GM19035 (cell line): ENCODE results near the gene COMMD10.
"Not testable (repeated sequence)": the region's sequence is repeated elsewhere in the genome, so short reads cannot be mapped to it uniquely, and the experiment has no call there.

Source experiments
- ATAC-seq: cut with Tn5 transposase; IDR thresholded peaks from one replicate; pipeline ENCODE4 v1.9.1; 2021; ENCODE audit not compliant: unreplicated experiment

The COMMD10 gene

DNA sequence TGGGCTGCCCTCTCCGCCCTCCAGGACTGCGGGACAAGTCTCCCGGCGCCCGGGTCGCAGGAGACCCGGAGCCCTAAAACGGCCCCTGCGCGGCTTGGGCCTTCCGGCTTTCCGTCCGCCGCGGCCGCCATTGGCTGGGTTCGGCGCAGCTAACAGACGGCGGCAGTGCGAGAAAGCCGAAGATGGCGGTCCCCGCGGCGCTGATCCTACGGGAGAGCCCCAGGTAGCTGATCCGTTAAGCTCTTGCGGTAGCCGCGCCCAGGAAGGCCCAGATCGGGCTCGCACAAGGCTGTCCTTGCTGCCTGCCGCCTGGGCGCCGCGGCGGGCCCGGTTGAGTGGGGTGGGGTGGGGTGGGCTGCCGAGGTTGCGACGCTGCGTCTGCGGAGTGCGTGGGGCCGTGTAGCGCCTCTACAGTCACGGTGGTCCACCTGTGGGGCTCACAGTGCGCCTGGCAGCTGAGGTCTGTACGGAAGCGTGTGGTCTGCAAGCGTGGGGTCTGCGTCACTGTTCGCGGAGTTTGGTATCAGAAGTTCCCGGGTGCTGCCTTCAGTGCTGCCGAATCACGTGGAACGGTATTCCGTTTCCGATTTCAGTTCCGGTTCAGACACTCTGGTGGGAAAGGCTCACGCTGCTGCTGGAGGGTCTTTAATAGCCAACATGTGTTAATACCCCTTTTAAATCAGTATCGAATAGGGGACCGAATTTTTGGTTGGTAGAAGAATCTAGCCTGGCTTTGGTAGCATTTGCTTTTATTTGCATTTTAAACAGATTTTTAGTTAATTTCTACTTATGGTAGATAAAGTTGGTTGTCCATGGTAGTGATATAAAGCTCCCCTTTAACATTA, at the start of gene COMMD10:
TSS of gene COMMD10 (plus strand) at position 155 of the 845 bp plus-strand sequence.
- peak; percentile 88 for ATAC-seq

DNA sequence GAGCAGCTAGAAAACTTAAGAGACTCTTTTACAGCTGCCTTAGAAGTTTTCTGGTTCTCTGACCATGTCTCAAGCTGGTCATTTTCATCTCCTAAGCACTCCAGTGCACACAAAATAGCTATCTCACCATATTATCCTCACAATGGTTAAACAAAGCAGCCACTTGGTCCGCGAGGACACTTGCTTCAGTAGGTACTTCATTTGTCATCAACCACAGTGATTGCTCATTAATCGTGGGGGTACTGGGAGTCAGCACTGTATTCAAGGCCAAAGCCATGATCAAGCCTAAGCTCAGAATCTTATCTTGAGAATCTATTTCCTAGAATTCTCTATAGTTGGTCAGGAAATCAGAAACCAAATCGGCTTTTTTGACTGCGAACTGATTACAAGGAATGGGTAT, 49.7 kb upstream of the COMMD10 start:
- no peak for ATAC-seq

DNA sequence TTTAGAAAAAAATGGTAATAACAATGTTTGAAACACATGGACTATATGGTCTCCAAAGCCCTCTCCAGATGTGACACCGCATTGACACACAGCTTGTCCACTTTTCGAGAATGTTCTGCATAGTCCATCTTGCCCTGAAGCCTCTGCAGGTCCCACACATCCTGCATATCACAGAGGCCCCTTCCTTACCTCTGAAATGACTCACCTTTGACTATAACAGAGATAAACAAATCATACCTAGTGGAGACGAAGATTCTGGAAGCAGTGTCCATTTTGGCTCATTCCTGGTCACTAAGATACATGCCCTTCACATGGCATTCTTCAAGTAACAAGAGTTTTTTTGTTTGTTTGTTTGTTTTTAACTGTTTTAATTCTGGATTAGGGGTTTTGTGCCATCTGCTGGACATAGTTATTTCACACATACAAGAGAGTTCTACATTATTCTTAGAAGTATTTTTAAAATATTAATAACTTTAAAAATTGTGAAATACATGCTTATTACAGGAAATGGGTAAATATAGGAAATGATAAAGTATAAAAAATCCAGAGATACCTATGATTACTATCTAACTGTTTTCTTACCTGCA, 47.5 kb upstream of the COMMD10 start:
- ATAC-seq: no peak

DNA sequence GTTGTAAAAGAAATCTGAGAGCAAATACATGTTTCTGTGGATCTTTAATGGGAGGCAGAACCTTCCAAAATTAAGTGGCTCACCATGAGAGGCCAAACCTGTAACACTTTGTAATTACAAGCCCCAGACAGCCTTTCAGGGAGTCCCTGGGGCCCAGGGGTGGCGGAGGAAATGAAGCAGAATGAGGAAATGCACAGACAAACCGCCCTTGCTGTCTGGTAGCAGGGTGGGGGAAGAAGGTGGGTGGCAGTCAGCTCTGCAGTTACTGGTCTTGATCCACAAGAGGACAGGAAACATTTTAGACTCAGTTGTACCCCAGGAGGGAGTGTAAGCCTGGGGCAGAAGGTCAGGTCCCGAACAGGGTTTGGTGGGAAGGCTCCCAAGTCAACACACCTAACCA, 46.0 kb upstream of the COMMD10 start:
- peak; percentile 80 for ATAC-seq

DNA sequence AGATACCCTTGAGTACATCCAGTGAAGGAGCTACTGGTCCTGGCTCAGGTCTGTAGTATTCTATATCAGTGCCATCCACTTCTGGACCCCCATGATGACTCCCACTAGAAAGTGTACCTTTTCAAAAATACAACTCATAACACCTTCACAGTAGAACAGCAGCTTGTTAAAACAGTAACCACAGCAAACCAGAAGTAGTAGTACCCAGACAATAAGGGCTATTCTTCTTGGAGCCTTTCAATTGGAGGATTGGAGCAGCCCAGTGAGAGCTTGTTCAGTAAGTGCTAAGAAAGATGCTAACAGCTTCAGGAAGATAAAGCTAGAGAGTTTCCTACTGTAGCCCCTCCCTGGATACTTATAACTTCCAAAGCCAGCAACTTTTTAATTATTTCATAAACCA, 42.5 kb upstream of the COMMD10 start:
- no peak for ATAC-seq

DNA sequence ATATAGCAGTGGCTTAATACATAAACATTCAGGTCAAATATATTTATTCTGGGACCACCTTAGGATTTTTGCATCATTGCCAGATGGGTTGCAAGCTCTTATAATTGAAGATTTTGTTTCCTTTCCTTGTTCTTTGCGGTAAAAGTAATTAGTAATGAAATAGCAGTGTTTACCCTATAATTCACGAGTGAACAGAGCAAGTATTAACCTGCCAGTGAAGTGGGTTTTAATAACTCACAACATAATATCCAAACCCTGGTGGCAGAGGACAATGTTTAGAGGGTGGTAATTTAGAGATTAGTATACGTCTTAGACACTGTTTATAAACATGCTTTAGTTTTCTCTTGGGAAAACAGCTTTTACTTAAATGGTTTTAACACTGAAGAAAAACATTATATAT, 40.8 kb upstream of the COMMD10 start:
- no peak for ATAC-seq

DNA sequence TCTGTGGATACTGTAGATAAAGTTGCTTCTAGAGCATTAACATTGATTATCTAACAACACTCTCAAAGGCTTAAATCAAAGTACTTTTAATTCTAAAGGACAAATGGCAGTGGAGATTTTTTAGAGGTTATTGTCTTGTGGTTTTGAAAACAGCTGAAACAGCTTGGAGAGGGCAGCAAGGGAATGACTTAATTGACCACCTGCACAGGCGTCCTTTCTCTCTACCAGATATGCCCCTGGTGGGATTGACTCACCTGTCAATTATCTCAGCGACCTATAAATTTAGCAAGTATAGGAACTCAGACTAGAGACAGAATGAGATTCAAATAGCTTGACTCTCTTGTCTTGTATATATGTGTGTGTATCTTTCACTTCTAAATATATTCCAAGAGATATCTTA, 39.0 kb upstream of the COMMD10 start:
- ATAC-seq: no peak

DNA sequence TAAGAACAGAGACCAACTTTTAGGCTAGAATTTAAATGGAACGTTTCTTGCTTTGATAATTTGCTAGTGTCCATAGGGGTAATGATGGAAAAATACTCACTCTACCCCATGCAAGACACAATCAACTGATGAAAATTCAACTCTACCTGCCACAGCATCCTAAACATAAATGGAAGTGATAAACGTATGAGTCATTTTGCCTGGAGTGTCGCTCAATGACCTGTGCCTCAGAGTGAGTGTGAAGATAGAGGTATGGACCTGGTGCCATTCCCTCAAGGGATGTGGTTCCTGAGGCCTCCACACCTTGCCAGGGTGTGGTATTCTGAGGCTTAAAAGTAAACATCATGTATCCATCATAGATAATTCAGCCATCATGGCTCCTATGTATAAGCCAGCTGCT, 38.6 kb upstream of the COMMD10 start:
- no peak for ATAC-seq

DNA sequence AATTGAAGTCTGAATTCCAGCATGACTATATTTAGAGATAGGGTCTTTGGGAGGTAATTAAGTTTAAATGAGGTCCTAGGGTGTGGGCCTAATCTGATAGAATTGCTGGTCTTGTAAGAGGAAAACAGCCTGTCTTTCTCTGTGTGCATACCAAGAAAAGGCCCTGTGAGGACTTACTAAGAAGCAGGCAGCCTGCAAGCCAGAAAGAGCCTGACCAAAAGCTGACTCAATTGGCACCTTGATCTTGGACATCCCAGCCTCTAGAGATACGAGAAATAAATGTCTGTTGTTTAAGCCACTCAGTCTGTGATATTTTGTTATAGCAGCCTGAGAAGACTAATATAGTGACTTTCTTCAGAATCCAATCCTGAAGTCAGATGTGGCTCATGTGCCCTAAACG, 38.0 kb upstream of the COMMD10 start:
- no peak for ATAC-seq

DNA sequence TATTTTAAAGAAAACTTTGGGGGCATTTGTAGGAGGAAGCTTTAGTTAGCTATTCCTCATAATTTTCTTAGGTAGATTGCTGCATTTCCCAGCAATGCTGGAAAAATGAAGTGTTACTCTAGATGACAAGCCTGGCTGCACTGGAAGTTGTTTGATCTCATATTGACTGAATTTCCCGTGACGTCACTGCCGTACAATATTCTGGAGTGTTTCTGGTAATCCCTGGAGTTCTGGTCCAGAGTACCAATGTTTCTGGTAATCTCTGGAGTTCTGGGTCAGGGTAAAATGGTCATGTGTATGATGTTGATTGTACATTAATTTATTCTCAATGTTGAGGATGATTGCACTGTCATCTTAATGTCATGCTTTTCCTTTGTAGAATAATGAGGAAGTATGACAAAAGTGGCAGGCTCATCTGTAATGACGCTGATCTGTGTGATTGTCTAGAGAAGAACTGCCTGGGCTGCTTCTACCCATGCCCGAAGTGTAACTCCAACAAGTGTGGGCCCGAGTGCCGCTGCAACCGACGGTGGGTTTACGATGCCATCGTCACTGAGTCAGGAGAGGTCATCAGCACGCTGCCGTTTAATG, 26.4 kb upstream of the COMMD10 start:
- ATAC-seq: no peak

DNA sequence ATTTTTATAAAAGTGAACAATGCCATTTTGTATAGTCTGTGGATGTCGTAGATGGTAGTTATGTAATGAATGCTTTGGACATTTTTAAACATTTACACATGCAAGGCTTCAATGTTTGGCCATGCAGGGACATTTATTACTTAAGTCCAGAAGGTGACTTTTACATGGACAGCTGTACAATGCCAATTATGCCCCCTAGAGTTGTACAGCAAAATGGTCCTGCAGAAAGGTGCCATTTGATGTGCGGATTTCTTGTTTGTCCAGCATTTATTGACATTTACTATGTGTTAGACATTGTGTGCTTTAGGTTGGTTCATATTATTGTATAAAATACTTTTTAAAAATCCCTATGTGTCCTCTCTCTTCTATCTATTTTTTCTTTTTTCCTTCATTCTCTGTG, 22.5 kb upstream of the COMMD10 start:
- ATAC-seq: no peak

DNA sequence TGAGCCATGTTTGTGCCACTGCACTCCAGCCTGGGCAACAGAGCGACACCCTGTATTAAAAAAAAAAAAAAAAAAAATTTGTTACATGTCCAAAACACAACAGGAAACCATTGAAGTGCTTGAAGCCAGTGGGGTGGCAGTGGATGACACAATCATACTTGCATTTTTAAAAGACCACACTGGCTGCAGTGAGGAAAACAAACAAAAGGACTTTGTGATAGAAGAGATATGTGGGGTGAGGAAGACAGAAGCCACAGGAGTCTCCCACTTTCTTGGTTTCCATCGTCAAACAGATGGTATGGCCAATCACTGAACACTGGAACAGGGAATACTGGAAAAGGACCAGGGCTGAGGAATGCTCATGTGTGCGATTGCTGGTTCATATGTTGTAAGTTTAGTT, 20.9 kb upstream of the COMMD10 start:
- no peak for ATAC-seq

DNA sequence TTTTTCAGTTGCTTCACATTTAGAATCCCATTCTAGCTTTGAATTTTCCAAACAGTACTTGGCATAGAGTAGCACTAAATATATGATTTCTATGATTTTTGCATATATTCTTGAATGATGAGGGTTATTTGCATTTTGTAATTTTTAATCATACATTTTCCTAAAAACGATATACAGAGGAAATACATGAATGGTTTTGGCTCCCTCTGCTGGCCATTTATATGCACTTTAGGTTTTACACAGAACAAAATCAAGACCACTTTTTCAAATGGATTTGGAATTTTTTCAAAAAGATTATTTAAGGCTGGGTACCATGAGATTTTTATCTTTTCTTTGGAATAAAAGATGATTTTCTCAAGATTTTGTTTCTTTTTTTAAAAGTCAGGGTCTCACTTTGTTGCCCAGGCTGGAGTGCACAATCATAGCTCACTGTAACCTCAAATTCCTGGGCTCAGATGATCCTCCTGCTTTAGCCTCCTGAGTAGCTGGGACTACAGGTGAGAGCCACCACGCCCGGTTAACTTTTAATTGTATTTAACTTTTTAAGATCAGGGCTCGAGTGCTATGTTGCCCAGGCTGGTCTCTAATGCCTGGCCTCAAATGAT, 16.7 kb upstream of the COMMD10 start:
- no peak for ATAC-seq

DNA sequence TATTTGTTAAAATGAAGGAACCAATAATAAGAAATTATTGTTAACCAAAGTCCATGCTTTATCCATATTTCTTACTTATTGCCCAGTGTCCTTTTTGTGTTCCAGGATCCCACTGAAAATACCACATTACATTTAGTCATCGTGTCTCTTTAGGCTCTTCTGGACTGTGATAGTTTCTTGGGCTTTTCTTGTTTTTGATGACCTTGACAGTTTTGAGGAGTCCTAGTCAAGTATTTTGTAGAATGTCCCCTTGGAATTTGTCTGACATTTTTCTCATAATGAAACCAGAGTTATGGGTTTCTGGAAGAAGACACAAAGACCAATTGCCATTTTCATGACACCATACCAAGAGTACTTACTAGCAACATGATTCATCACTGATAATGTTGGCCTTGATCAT, 13.6 kb upstream of the COMMD10 start:
- ATAC-seq: no peak

DNA sequence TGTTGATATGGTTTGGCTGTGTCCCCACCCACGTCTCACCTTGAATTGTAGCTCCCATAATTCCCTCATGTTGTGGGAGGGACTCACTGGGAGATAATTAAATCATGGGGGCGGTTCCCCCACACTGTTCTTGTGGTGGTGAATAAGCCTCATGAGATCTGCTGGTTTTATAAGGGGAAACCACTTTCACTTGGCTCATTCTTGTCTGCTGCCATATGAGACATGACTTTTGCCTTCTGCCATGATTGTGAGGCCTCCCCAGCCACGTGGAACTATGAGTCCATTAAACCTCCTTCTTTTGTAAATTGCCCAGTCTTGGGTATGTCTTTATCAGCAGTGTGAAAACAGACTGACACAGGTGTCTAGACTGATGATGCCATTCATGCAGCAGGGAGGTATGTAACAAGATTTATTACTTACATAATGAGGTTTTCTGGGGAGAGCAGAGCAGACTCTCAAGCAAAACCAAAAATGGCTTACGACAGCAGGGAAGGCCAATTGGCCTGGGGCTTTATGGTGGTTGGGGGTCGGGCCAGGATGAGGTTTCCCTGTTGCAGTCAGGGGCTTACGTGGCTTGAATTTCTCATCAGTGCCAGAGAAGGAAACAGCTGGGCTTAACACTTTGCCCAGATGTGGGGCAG, 9.5 kb upstream of the COMMD10 start:
- ATAC-seq: no peak

DNA sequence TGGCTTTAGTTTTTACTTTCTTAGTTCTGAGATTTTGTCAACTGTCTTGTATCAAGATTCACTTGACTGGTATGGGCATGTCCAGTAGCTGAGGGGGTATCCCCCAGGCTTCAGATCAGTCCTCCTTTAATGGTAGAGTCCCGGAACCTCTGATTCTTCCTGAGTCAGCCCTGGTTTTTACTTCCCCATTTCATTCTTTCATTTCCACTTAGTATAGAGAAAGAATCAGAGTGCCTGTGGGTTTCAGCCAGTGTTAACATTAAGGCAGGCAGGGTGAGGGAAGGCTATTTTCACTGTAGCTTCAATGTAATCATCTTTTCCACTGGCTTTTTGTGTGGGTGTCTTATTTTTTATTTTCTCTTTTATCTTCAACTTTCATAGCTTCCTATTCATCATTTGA, 8.3 kb upstream of the COMMD10 start:
- peak; percentile 98 for ATAC-seq

DNA sequence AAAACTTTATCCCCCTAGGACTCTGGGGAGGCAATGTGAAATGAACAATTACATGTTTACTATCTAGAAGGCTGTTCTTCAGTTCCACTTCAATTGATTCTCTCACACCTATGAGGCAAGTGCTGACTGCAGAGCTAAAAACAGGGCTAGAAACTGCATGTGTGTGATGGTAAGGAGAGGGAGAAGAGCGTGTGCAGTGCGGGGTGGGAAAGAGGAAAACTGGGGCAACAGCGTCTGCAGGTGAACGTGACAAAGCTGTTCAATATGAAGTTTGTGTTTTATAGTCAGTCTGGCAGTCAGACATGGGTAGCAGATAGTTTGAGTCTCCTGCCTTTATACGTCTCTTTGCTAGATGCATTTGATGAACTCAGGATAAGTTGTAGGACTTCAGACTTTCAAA, 6.6 kb upstream of the COMMD10 start:
- no peak for ATAC-seq

DNA sequence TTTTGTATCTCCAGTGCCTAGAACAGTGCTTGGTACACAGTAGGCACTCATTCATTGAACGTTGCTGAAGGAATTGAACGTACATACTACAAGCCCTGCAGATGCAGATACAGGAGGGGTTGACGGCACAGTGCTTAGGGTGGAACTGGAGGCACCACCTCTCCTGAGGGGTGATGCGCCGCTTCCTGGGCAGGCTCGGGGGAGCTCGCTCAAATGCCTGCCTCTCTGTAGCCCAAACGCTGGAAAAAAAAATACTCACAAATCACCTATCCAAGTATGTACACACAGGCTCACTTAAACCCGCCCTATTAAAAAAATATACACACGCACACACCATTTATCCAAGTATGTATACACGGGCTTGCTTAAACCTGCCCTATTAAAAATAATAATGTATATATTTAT, 536 bp upstream of the COMMD10 start:
- ATAC-seq: peak; percentile 45

DNA sequence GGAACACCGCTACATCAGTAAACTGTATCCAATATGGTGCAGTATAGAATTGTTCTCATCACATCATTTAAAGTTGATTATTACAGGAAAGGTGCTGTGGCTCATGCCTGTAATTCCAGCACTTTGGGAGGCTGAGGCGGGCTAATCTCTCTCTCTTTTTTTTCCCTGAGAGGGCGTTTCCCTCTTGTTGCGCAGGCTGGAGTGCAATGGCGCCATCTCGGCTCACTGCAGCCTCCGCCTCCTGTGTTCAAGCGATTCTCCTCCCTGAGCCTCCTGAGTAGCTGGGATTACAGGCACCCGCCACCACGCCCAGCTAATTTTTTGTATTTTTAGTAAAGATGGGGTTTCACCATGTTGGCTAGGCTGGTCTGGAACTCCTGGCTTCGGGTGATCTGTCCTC, 1.5 kb downstream of the COMMD10 start:
- not testable (repeated sequence) for ATAC-seq

DNA sequence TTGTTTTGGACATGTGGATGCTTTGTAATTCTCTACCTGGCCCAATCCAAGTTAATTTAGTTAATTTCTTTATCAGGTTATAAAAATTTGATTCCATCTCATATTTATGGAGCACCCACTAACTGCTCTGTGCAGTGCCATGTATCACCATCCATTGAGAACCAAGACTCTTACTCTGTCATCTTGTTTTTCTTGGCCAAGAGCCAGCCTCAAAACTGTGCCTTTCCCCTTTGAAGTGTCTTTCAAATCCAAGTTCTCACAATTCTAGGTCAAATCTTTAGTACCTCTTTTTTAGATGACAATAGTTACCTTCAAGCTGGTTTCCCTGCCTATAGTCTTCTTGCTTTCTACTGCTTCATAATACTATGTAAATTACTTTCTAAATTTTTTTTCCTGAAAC, 3.2 kb downstream of the COMMD10 start:
- ATAC-seq: no peak

DNA sequence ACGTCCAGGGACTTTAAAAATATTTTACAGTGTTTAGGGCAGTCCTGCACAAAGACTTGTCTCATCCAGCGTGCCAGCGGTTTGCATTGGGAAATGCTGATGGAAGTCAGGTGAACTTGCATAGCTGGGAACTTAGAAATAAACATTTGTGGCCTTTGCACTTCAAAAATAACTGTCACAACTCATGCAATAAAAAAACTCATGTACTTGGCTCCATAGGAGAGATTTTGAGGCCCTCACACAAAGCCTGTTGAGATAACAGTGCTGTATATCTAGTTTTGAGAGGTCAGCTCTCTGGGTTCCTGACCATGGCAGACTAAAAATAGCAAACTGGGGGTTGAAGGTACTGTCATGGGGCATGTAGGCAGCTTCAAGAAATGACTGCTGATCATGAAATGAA, 5.5 kb downstream of the COMMD10 start:
- no peak for ATAC-seq

DNA sequence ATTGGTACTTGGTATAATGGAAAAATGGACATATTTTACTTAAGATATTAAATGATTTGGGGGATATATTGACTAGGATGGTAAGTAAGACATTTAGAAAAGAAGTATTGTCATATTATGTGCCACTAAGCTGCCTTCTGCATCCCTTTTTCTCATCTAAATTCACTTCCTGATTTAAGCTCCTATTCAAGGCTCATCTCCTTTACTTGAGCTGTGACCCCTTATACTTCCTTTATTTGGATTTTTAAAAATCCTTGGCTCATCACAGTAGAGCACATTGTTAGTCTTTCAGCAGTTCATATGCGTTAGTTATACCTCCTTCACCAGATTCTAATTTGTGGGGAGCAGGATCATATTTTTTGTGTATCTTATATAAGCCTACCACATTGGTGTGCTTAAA, 6.6 kb downstream of the COMMD10 start:
- no peak for ATAC-seq
